Skeletal muscle tissue (tissue), 4 donors: ENCODE results near the gene GFRA1. TPM values are rescaled to one million over a fixed set of nuclear protein-coding genes. Genes with fewer than 3 reads are reported as not detected.
A peak's percentile ranks its signal among the peaks of the same experiment; 100 is the strongest.

Experiments
- H3K27ac ChIP-seq: one replicate; pipeline ENCODE4 v1.7.0; 2013; ENCODE audit warnings: mild to moderate bottlenecking, low read depth, low read length, inconsistent platforms
- H3K27me3 ChIP-seq, 3 donors: one replicate each; pipeline ENCODE4 v1.7.0; 2013; ENCODE audit warnings: low read length in 3 of 3; ENCODE audit not compliant: control insufficient read depth in 3 of 3, insufficient read depth in 3 of 3
- H3K36me3 ChIP-seq, 3 donors: one replicate each; pipeline ENCODE4 v1.7.0; 2013; ENCODE audit warnings: low read length in 3 of 3; ENCODE audit not compliant: control insufficient read depth in 3 of 3, insufficient read depth in 3 of 3
- H3K4me1 ChIP-seq, 3 donors: one replicate each; pipeline ENCODE4 v1.7.0; 2013; ENCODE audit warnings: low read length in 3 of 3, mild to moderate bottlenecking in 3 of 3; ENCODE audit not compliant: control insufficient read depth in 3 of 3, insufficient read depth in 3 of 3
- H3K4me3 ChIP-seq, 3 donors: one replicate each; pipeline ENCODE4 v1.7.0; 2013; ENCODE audit warnings: low read length in 3 of 3
- H3K9ac ChIP-seq, 3 donors: one replicate each; pipeline ENCODE4 v1.7.0; 2013; ENCODE audit warnings: low read length in 3 of 3, mild to moderate bottlenecking in 3 of 3, moderate library complexity in 2 of 3, low read depth in 1 of 3
- H3K9me3 ChIP-seq, 3 donors: one replicate each; pipeline ENCODE4 v1.7.0; 2013; ENCODE audit warnings: low read length in 3 of 3; ENCODE audit not compliant: control insufficient read depth in 3 of 3
- total RNA-seq: library from RNA; depleted of rRNA; stranded (reverse); fragments of >200 nt; gene quantifications from one replicate; pipeline ENCODE4 v1.2.3, GENCODE V29; 2014
- donor health status: Osteomylitis.

GFRA1 gene, protein sequence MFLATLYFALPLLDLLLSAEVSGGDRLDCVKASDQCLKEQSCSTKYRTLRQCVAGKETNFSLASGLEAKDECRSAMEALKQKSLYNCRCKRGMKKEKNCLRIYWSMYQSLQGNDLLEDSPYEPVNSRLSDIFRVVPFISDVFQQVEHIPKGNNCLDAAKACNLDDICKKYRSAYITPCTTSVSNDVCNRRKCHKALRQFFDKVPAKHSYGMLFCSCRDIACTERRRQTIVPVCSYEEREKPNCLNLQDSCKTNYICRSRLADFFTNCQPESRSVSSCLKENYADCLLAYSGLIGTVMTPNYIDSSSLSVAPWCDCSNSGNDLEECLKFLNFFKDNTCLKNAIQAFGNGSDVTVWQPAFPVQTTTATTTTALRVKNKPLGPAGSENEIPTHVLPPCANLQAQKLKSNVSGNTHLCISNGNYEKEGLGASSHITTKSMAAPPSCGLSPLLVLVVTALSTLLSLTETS
- 24.0 TPM for total RNA-seq

- peaks cover 21 to 64% (median 46%) of the 10 kb centered on the region in 3 donors for H3K27me3 ChIP-seq
- no peaks in the 10 kb centered on the region for H3K9me3 ChIP-seq
- peak within 1 kb of the TSS; percentile 62 for H3K27ac ChIP-seq
- peak within 1 kb of the TSS; percentile 59 to 68 (median 62) for H3K9ac ChIP-seq
- H3K36me3 ChIP-seq = no peaks in the 10 kb centered on the region
- H3K4me3 ChIP-seq = peak within 1 kb of the TSS; percentile 66 to 76 (median 69)
- H3K4me1 ChIP-seq = peaks cover 13 to 35% (median 23%) of the 10 kb centered on the region in 3 donors
Measured at GRCh38 chr10:116272440-116273283, at the start of gene GFRA1. GFRA1 (minus strand) TSS chr10:116273206; CDS start chr10:116272029, 1,177 bp downstream.

DNA sequence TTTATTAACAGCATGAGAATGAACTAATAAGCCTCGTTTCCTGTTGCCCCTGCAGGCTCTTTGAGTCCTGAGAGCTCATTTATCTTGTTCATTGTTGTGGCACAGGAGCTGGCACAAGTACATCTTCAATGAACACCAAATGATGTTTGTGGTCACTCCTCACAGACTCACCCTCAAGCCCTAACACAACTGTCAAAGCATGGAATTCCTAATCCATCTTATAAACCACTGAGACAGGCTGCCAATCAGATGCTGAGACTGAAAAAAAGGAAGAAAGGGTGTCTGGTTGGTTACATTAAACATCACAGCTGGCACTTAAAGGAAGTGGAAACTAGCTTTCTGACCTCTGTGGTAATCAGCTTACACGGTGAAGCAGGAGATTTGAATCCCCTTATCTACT, 43.5 kb upstream of the GFRA1 start:
- H3K27ac ChIP-seq = no peak overlapping the region

GRCh38 chr10:116312548-116312947, 39.5 kb upstream of the GFRA1 start:
- H3K4me3 ChIP-seq = no peak overlapping the region
- no peak overlapping the region for H3K9ac ChIP-seq
- H3K9me3 ChIP-seq = no peaks in the 10 kb centered on the region
- no peak overlapping the region for H3K27ac ChIP-seq
- H3K4me1 ChIP-seq = peaks cover 0 to 2% (median 0%) of the 10 kb centered on the region in 3 donors
- H3K36me3 ChIP-seq = no peaks in the 10 kb centered on the region
- H3K27me3 ChIP-seq = no peaks in the 10 kb centered on the region

More for the DNA sequence above, 43.5 kb upstream of the GFRA1 start:
- H3K9me3 ChIP-seq = no peaks in the 10 kb centered on the region
- no peak overlapping the region for H3K4me3 ChIP-seq
- H3K36me3 ChIP-seq = no peaks in the 10 kb centered on the region
- H3K4me1 ChIP-seq = peaks cover 0 to 2% (median 0%) of the 10 kb centered on the region in 3 donors
- no peaks in the 10 kb centered on the region for H3K27me3 ChIP-seq
- H3K9ac ChIP-seq = no peak overlapping the region

DNA sequence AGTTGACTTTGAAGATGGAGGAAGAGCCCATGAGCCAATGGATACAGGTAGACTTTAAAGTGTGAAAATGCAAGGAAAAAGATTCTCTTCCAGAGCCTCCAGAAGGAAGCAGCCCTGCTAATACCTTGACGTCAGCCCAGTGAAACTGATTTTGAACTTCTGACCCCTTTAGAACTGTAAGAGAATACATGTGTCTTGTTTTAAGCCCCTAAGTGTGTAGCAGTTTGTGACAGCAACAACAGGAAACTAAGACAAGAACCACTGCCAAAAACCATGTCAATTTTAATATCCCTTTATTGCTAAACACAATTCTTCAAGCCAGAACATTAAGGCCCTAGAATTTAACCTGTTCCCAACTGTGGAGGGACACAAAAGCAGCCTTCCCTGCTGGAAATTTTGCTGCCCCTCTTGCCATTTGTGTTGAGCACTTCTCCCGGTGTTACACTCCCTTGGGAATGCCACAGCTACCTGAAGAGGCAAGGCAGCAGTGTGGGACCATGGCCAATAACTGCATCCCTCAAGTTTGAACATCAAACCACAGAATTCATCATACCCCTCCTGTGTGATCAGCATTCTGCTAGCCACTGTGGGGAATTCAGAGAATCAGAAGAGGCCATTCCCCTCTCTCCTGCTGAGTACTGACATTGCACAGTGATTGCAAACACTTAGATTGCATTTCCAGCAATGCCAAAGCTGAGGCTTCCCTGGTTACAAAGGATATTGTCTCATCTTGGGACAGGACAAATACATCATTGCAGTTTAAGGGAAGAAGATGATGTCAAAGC, 38.9 kb upstream of the GFRA1 start:
- Histone ChIP-seq H3K9ac (no peak overlapping the region), H3K4me1 (peaks cover 0 to 2% (median 0%) of the 10 kb centered on the region in 3 donors), H3K27me3 (no peaks in the 10 kb centered on the region), H3K9me3 (no peaks in the 10 kb centered on the region), H3K4me3 (no peak overlapping the region), H3K27ac (no peak overlapping the region), H3K36me3 (no peaks in the 10 kb centered on the region)

DNA sequence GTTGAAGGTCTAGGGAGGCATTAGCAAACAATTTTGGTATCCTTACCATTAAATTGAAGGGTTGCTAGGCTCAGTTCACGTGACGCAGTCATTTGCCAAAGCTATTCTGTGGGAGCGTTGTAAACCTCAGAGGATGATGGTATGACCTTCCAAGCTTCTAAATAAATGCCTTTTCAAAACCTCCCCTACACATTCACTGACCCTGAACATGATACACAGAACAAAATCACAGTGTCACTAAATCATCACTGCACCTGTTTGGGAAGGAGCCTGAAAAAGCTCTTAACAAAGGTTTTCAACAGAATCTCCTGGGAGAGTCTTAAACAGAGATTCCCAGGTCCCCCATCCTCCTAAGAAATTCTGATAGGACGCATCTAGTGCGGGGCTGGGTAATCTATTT, 38.0 kb upstream of the GFRA1 start:
- Histone ChIP-seq H3K27ac (no peak overlapping the region), H3K4me1 (peaks cover 0 to 2% (median 0%) of the 10 kb centered on the region in 3 donors), H3K36me3 (no peaks in the 10 kb centered on the region), H3K4me3 (no peak overlapping the region), H3K27me3 (no peaks in the 10 kb centered on the region), H3K9ac (no peak overlapping the region), H3K9me3 (no peaks in the 10 kb centered on the region)

GRCh38 chr10:116307455-116307854, 34.4 kb upstream of the GFRA1 start:
- peak overlapping the region; percentile 51 for H3K27ac ChIP-seq
- no peak overlapping the region for H3K4me3 ChIP-seq
- peaks cover 0 to 2% (median 0%) of the 10 kb centered on the region in 3 donors for H3K4me1 ChIP-seq
- no peaks in the 10 kb centered on the region for H3K9me3 ChIP-seq
- no peaks in the 10 kb centered on the region for H3K27me3 ChIP-seq
- no peak overlapping the region for H3K9ac ChIP-seq
- H3K36me3 ChIP-seq = no peaks in the 10 kb centered on the region

DNA sequence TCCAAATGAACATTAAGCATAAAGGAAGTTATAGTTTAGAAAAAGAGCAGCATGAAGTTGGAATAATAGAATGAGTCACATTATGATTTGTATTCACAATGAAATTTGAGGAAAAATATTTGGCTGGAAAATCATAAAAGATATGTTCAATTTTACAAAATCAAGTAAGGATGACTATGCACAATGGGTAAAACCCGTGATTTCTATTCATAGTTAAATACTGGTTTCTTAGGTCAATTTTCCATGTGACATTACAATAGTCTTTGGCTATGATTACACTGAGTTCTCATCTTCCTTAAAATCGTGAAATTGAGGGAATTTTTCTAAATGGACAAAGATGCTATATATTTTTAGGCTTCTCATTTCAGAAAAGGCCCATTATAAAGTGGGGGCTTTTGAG, 33.8 kb upstream of the GFRA1 start:
- Histone ChIP-seq H3K4me3 (no peak overlapping the region), H3K27ac (peak overlapping the region; percentile 51), H3K36me3 (no peaks in the 10 kb centered on the region), H3K27me3 (no peaks in the 10 kb centered on the region), H3K9me3 (no peaks in the 10 kb centered on the region), H3K9ac (no peak overlapping the region), H3K4me1 (no peaks in the 10 kb centered on the region)

DNA sequence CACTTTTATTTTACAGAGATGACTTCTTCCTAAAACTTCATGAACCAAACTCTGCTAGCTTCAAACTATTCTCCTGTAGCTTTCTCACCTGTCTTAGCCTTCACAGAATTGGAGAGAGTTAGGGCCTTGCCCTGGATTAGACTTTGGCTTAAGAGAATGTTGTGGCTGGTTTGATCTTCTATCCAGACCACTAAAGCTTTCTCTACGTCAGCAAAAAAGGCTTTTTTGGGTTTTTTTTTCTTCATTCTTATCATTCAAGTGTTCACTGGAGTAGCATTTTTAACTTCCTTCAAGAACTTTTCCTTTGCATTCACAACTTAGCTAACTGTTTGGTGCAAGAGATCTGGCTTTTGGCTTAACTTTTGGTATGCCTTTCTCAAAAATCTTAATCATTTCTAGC, 31.9 kb upstream of the GFRA1 start:
- H3K27ac ChIP-seq = no peak overlapping the region
- H3K27me3 ChIP-seq = no peaks in the 10 kb centered on the region
- H3K4me3 ChIP-seq = no peak overlapping the region
- H3K9ac ChIP-seq = no peak overlapping the region
- H3K9me3 ChIP-seq = no peaks in the 10 kb centered on the region
- no peaks in the 10 kb centered on the region for H3K4me1 ChIP-seq
- H3K36me3 ChIP-seq = no peaks in the 10 kb centered on the region

GRCh38 chr10:116300542-116300941, 27.5 kb upstream of the GFRA1 start:
- Histone ChIP-seq H3K4me1 (no peaks in the 10 kb centered on the region), H3K36me3 (no peaks in the 10 kb centered on the region), H3K27ac (no peak overlapping the region), H3K27me3 (no peaks in the 10 kb centered on the region), H3K9ac (no peak overlapping the region), H3K9me3 (no peaks in the 10 kb centered on the region), H3K4me3 (no peak overlapping the region)
